Immature natural killer cell (primary cell): Measurements from ENCODE around the gene MACROD2. TPM values are rescaled to one million over a fixed set of nuclear protein-coding genes. Genes with fewer than 3 reads are reported as not detected.

Experiments used
- DNase-seq, 3 donors: peaks; one replicate each; pipeline ENCODE4 v3.0.0; 2022; ENCODE audit warnings: mixed read lengths in 1 of 3
- H3K27ac Mint-ChIP-seq, 6 donors: one replicate each; pipeline ENCODE4 v1.8.0; 2020; ENCODE audit warnings: mixed read lengths in 6 of 6, mild to moderate bottlenecking in 5 of 6, inconsistent platforms in 4 of 6, moderate library complexity in 3 of 6
- H3K27me3 Mint-ChIP-seq, 3 donors: one replicate each; pipeline ENCODE4 v1.8.0; 2020 to 2021; ENCODE audit warnings: low read depth in 3 of 3, mild to moderate bottlenecking in 3 of 3, mixed read lengths in 3 of 3, moderate library complexity in 3 of 3, inconsistent platforms in 1 of 3
- H3K36me3 Mint-ChIP-seq, 3 donors: one replicate each; pipeline ENCODE4 v1.8.0; 2020; ENCODE audit warnings: mixed read lengths in 3 of 3, inconsistent platforms in 2 of 3, mild to moderate bottlenecking in 2 of 3
- H3K4me1 Mint-ChIP-seq, 2 donors: one replicate each; pipeline ENCODE4 v1.8.0; 2020; ENCODE audit warnings: inconsistent platforms in 2 of 2, mild to moderate bottlenecking in 2 of 2, mixed read lengths in 2 of 2, moderate library complexity in 1 of 2
- H3K4me3 Mint-ChIP-seq, 5 donors: one replicate each; pipeline ENCODE4 v1.8.0; 2020; ENCODE audit warnings: mild to moderate bottlenecking in 5 of 5, mixed read lengths in 5 of 5, inconsistent platforms in 3 of 5, moderate library complexity in 3 of 5
- H3K9me3 Mint-ChIP-seq, 6 donors: one replicate each; pipeline ENCODE4 v1.8.0; 2020; ENCODE audit warnings: mild to moderate bottlenecking in 6 of 6, mixed read lengths in 6 of 6, inconsistent platforms in 4 of 6, moderate library complexity in 3 of 6
- polyA plus RNA-seq, 3 donors: library from polyadenylated mRNA; unstranded; fragments of 300-500 nt; fragmentation: Illumina TruSeq; gene quantifications; one replicate each; pipeline ENCODE4 v1.2.3, GENCODE V29; 2021

MACROD2 gene
- polyA plus RNA-seq, 3 donors from 2014 or later = not detected

GRCh38 chr20:16062661-16063581 lies 2067.6 kb downstream of the MACROD2 start:
- DNase-seq = no peak
- H3K27me3 Mint-ChIP-seq = peaks cover 0 to 3% (median 2%) of the 10 kb centered on the region in 3 donors
- H3K27ac Mint-ChIP-seq = no peak overlapping the region
- peaks cover 0 to 5% (median 0%) of the 10 kb centered on the region in 6 donors for H3K9me3 Mint-ChIP-seq
- no peaks in the 10 kb centered on the region for H3K4me1 Mint-ChIP-seq
- no peaks in the 10 kb centered on the region for H3K36me3 Mint-ChIP-seq
- H3K4me3 Mint-ChIP-seq = no peak overlapping the region

DNA sequence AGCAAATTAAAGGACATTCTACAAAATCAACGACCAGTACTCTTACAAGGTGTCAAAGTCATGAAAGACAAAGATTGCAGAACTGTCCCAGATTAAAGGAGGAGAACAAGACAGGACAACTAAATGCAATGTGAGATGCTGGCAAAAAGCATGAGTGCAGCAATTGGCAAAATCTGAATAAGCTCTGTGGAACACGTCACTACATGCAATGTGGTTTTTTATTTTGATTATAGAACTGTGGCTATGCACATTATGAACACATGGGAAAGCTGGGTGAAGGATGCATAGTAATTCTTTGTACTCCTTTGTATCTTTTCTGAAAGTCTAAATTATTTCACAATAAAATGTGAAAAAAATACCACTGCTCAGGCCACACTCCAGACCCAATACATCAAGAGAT lies 2068.6 kb downstream of the MACROD2 start:
- no peak overlapping the region for H3K4me3 Mint-ChIP-seq

GRCh38 chr20:16064989-16065707 lies 2069.8 kb downstream of the MACROD2 start:
- no peak overlapping the region for H3K27ac Mint-ChIP-seq
- H3K4me3 Mint-ChIP-seq = no peak overlapping the region
- no peaks in the 10 kb centered on the region for H3K36me3 Mint-ChIP-seq
- no peak for DNase-seq
- H3K4me1 Mint-ChIP-seq = no peaks in the 10 kb centered on the region
- peaks cover 0 to 5% (median 3%) of the 10 kb centered on the region in 3 donors for H3K27me3 Mint-ChIP-seq
- peaks cover 0 to 9% (median under 1%) of the 10 kb centered on the region in 6 donors for H3K9me3 Mint-ChIP-seq

More for the DNA sequence above, 2068.6 kb downstream of the MACROD2 start:
- H3K27me3 Mint-ChIP-seq = peaks cover 0 to 3% (median 2%) of the 10 kb centered on the region in 3 donors
- no peaks in the 10 kb centered on the region for H3K4me1 Mint-ChIP-seq
- no peaks in the 10 kb centered on the region for H3K36me3 Mint-ChIP-seq
- peaks cover 0 to 7% (median 0%) of the 10 kb centered on the region in 6 donors for H3K9me3 Mint-ChIP-seq
- no peak overlapping the region for H3K27ac Mint-ChIP-seq
- no peak for DNase-seq

- H3K36me3 Mint-ChIP-seq = no peaks in the 10 kb centered on the region
- H3K4me3 Mint-ChIP-seq = no peak overlapping the region
- DNase-seq = no peak
- H3K27ac Mint-ChIP-seq = no peak overlapping the region
- no peaks in the 10 kb centered on the region for H3K4me1 Mint-ChIP-seq
- H3K27me3 Mint-ChIP-seq = peaks cover 0 to 5% (median 3%) of the 10 kb centered on the region in 3 donors
- peaks cover 0 to 16% (median 1%) of the 10 kb centered on the region in 6 donors for H3K9me3 Mint-ChIP-seq
These were observed 2071.3 kb downstream of the MACROD2 start for GRCh38 chr20:16066571-16066970.

- Mint-ChIP-seq H3K27ac (no peak overlapping the region), H3K4me3 (no peak overlapping the region), H3K27me3 (peaks cover 0 to 5% (median 3%) of the 10 kb centered on the region in 3 donors), H3K9me3 (peaks cover 0 to 16% (median 1%) of the 10 kb centered on the region in 6 donors), H3K36me3 (peaks cover 0 to 3% (median under 1%) of the 10 kb centered on the region in 3 donors), H3K4me1 (no peaks in the 10 kb centered on the region)
- no peak for DNase-seq
These were observed 2074.2 kb downstream of the MACROD2 start for GRCh38 chr20:16069389-16070010.

DNA sequence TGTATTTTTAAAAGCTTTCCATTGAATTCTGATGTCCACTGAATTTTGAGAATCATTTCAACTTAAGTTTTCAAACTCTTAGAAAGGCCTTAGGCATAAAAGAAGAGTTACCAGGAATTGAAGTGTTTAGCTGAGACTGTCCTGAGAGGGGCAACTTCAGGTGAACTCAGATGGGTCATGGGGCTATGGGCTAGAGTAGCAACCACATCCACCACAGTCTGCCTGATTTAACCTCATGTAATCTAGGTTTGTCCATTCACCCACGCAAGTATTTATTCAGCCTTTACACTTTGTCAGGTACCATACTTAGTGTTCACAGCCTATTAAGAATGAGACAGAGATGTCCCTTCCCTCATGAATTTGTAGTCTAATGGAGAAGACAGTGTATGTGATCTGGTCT lies 2076.9 kb downstream of the MACROD2 start:
- peaks cover 0 to 3% (median 3%) of the 10 kb centered on the region in 3 donors for H3K36me3 Mint-ChIP-seq
- no peak for DNase-seq
- no peaks in the 10 kb centered on the region for H3K4me1 Mint-ChIP-seq
- H3K27me3 Mint-ChIP-seq = peaks cover 0 to 3% (median 3%) of the 10 kb centered on the region in 3 donors
- no peak overlapping the region for H3K27ac Mint-ChIP-seq
- peaks cover 0 to 24% (median 1%) of the 10 kb centered on the region in 6 donors for H3K9me3 Mint-ChIP-seq
- H3K4me3 Mint-ChIP-seq = no peak overlapping the region

DNA sequence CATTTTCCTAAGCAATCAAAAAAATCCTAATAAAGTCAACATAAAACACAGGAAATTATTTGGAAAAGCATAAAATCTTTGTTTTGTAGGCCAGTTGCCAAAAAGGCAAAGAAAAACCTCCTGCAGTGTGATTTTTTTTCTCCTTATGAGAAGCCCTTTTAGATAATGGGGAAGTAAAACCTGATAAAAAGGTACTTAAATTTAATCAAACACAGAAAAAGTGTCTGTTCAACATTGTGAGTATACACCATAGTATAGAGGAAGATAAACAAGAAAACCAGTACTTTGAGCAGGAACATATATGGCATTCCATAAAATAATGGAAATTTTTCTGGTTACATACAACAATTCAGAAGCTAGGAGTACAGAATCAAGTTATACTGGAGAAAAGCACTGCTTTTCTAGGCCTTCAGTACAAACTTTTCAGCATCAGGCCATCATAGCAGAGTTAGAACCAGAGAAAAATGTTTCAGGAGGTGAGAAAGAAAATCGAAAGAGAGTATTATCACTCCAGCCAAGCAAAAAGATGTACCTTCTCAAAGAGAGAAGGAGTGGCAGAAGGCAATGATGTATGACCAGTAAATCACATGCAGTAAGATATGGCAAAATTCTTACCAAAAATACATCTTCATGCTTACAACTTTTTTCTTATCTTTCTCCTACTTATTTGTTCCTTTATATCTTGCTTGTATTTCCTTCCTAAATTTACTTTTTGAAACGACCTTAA lies 2083.0 kb downstream of the MACROD2 start:
- DNase-seq = no peak
- no peak overlapping the region for H3K27ac Mint-ChIP-seq
- H3K4me3 Mint-ChIP-seq = no peak overlapping the region

DNA sequence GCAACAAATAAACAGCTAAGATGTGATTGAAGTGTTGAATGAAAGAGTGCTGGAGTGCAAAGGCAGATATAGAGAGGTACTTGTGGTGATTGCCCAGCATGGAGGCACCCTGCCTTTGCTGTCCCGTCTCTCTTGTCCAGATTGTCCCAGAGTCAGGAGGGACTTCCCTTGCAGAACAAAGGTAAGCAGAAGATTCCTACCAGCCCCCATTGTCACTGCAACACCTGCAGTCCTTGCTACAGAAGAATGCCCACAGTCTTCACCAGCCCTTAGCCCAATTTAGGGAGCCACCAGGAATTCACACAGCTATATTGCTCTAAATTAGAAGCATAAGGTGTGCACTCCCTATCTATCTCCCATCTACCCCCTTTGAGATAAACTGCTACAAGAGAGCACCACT lies 2086.1 kb downstream of the MACROD2 start:
- DNase-seq = no peak
- Mint-ChIP-seq H3K4me3 (no peak overlapping the region), H3K27ac (no peak overlapping the region), H3K27me3 (no peaks in the 10 kb centered on the region), H3K36me3 (peaks cover 0 to 4% (median 0%) of the 10 kb centered on the region in 3 donors), H3K4me1 (no peaks in the 10 kb centered on the region), H3K9me3 (peaks cover 0 to 6% (median 6%) of the 10 kb centered on the region in 6 donors)

More for the DNA sequence above, 2083.0 kb downstream of the MACROD2 start:
- H3K4me1 Mint-ChIP-seq = no peaks in the 10 kb centered on the region
- peaks cover 0 to 8% (median 0%) of the 10 kb centered on the region in 6 donors for H3K9me3 Mint-ChIP-seq
- H3K27me3 Mint-ChIP-seq = no peaks in the 10 kb centered on the region
- H3K36me3 Mint-ChIP-seq = peaks cover 0 to 7% (median 3%) of the 10 kb centered on the region in 3 donors

- Mint-ChIP-seq H3K27ac (no peak overlapping the region), H3K36me3 (peaks cover 0 to 4% (median 3%) of the 10 kb centered on the region in 3 donors), H3K27me3 (no peaks in the 10 kb centered on the region), H3K4me3 (no peak overlapping the region), H3K4me1 (no peaks in the 10 kb centered on the region), H3K9me3 (peaks cover 0 to 11% (median 6%) of the 10 kb centered on the region in 6 donors)
- no peak for DNase-seq
These were observed 2086.8 kb downstream of the MACROD2 start for GRCh38 chr20:16082051-16082550.

DNA sequence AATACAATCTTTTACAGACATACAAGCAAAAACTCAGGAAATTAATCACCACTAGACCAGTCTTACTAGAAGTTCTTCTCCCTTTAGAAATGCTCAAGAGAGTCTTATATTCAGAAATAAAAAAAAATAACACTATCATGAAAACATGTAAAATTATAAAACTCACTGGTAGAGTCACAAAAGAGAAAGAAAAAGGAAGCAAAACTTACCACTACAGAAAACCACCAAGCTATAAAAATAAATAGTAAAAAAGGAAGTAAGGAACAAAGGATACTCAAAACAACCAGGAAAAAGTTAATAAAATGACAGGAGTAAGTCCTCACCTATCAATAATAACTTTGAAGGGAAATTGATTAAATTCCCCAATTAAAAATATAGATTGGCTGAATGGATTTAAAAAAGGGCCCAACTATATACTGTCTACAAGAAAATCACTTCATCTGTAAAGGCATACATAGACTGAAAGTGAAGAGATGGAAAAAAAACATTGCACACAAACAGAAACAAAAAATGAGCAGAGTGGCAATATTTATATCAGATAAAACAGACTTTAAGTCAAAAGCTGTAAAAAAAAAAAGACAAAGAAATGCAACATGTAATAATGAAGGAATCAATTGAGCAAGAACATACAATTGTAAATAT lies 2088.4 kb downstream of the MACROD2 start:
- Mint-ChIP-seq H3K27me3 (no peaks in the 10 kb centered on the region), H3K4me3 (no peak overlapping the region), H3K36me3 (peaks cover 0 to 4% (median 3%) of the 10 kb centered on the region in 3 donors), H3K9me3 (peaks cover 2 to 11% (median 7%) of the 10 kb centered on the region in 6 donors), H3K4me1 (no peaks in the 10 kb centered on the region), H3K27ac (no peak overlapping the region)
- DNase-seq = no peak

- Mint-ChIP-seq H3K4me3 (no peak overlapping the region), H3K27me3 (no peaks in the 10 kb centered on the region), H3K4me1 (peaks cover 3 to 6% of the 10 kb centered on the region in 2 donors)
These were observed 2099.9 kb downstream of the MACROD2 start for GRCh38 chr20:16095226-16095625.

DNA sequence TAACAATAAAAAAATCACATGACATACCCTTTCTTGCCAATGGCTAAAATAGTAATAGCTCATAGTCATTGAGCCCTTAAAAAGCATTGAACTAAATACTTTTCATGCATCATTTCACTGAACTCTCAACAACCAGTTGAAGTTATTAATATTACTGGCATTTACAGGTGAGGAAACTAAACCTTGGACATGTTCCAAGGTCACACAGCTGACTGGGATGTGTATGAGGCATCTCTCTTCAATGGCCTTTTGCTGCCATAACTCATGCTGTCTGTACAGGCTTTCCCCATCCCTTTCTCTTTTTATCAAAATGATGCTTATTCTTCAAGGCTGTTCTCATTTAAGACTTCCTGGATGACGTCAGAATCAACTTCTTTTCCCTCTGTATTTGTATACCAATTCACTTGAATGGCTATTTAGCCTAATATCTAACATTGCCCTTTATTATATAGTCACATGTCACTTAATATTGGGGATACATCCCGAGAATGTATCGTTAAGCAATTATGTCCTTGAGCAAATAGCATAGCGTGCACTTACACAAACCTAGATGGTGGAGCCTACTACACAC lies 2101.5 kb downstream of the MACROD2 start:
- H3K27me3 Mint-ChIP-seq = peaks cover 0 to 1% (median 0%) of the 10 kb centered on the region in 3 donors
- no peak for DNase-seq

More at GRCh38 chr20:16095226-16095625, 2099.9 kb downstream of the MACROD2 start:
- H3K27ac Mint-ChIP-seq = no peak overlapping the region
- DNase-seq = no peak
- H3K9me3 Mint-ChIP-seq = peaks cover 0 to 2% (median 0%) of the 10 kb centered on the region in 6 donors
- no peaks in the 10 kb centered on the region for H3K36me3 Mint-ChIP-seq

More for the DNA sequence above, 2101.5 kb downstream of the MACROD2 start:
- H3K36me3 Mint-ChIP-seq = no peaks in the 10 kb centered on the region
- peaks cover 3 to 6% of the 10 kb centered on the region in 2 donors for H3K4me1 Mint-ChIP-seq
- H3K9me3 Mint-ChIP-seq = peaks cover 0 to 2% (median 0%) of the 10 kb centered on the region in 6 donors
- no peak overlapping the region for H3K4me3 Mint-ChIP-seq
- H3K27ac Mint-ChIP-seq = no peak overlapping the region
